GM21367 (cell line): ENCODE results near the gene COPA.
A peak's percentile ranks its signal among the peaks of the same experiment; 100 is the strongest.
"Not testable (repeated sequence)": the region's sequence is repeated elsewhere in the genome, so short reads cannot be mapped to it uniquely, and the experiment has no call there.

Source experiments
- ATAC-seq: cut with Tn5 transposase; IDR thresholded peaks from one replicate; pipeline ENCODE4 v1.9.1; 2021; ENCODE audit not compliant: unreplicated experiment

Gene COPA

DNA sequence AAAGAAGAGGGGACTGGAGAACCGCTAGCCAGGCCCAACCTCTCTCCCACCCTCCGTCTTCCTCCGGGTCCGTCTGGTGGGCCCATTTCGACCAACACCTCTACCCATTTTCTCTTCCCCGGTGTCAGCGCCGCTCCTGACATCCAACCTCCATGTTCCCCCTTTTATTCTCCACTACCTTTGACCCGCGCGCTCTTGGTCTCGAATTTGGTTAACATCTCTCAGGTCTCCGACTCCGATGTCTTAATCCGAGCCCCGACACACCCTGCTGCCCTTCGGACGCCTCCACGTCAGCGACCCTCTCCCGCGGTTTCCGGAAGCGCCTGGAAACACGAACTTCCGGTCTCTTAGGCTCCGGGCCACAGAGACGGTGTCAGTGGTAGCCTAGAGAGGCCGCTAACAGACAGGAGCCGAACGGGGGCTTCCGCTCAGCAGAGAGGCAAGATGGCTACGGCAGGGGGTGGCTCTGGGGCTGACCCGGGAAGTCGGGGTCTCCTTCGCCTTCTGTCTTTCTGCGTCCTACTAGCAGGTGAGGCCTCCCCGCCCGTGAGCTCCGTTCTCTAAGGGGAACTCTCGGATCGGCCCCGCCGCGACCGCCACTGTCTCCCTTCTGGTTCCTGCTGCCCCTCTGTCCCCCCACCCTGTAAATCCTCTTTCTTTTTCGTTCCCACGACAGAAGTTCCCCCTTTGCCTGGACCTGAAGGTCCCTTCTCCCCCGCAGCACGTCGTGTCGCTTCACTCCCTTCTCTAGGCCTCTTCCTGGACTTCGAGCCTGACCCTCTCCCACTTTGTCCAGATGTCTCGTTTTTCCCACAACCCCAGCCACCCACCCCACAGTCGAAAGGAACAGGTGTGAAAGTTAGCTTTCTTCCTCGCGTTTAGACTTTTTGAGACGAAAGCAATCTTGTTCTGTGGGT, at the start of gene COPA, which contains the start of gene NCSTN:
Gene COPA, minus strand, starts transcription at position 298 of the 917 bp plus-strand sequence. Its CDS starts 80 bp downstream, at position 218.
Gene NCSTN, plus strand, starts transcription at position 431 of the 917 bp plus-strand sequence. Its CDS starts 14 bp downstream, at position 445.
- peak; percentile 83 for ATAC-seq

GRCh38 chr1:160388406-160388805, 45.4 kb upstream of the COPA start:
- not testable (repeated sequence) for ATAC-seq

DNA sequence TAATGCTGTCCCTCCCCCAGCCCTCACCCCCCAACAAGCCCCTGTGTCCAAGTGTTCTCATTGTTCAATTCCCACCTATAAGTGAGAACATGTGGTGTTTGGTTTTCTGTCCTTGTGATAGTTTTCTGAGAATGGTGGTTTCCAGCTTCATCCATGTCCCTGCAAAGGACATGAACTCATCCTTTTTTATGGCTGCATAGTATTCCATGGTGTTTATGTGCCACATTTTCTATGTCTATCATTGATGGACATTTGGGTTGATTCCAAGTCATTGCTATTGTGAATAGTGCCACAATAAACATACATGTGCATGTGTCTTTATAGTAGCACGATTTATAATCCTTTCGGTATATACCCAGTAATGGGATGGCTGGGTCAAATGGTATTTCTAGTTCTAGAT, 41.8 kb upstream of the COPA start:
- not testable (repeated sequence) for ATAC-seq

- ATAC-seq, result no peak
These were observed 34.6 kb upstream of the COPA start for GRCh38 chr1:160377585-160378206.

- ATAC-seq, result peak; percentile 60
These were observed 33.6 kb upstream of the COPA start for GRCh38 chr1:160376525-160377131.

DNA sequence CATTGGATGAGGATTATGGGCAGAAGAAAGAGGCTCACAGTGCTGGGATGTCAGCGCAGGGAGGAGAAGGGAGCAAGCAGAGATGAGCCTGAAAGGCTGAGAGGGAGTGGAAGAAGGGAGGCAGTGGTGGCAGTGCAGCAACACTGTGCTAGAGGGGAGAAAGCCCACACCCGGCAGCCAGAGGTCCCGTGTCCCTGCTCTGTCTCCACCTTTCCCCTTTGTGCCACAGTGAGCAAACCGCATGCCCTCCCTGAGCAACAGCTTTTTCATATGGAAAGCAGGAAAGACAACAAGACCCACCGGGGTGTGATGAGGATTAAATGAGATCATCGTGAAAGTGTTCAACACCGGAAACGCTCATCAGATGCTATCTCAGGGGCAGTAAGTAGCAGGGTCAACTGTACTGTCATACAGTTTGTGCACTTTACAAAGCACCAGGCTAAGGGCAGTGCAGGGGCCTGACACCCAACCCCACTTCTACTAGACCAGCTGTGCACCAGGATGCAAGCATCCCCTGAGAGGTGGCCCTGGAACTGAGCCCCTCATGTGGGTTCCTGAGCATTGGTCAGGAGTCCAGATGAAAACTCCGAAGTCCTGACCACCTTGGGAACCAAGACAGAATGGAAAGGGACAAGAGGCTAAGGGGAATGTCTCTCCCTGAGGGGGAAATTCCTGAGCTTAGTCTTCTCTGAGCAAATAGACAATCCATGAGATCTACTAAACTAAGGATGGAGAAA, 32.9 kb upstream of the COPA start:
- no peak for ATAC-seq

DNA sequence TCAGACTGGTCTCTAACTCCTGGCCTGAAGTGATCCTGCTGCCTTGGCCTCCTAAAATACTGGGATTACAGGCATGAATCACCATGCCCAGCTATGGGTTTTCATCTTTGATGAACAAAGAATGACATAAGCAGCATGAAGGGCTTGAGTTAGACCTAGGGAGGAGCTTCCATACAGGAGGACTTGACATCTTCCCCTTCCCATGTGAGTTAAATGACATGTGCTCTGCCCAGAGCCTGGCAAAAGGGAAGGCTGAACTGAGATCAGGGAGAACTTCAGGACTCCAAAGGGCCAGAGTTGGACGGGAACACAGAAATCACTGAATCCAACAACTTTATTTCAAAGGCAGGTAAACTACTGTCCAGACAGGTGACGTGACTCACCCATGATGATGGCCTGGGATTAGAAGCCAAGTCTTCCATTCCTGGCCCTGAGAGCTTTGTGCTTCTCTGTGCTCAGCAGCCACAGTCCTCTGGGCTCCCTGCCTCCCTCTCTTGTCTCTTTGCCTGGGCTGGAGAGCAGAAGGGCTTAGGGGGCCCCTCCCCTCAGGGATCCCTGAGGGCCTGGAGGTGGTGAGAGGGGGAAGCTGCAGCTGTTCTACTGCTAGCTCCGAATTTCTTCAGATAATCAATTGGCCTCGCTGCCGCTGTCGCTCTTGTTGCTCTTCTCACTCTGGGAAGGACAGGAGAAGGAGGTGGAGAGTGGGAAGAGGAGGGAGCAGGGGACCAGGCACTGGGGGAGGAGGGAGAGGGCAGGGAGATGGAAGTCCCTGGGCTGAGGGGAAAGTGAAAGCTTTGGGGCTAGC, 31.5 kb upstream of the COPA start:
- ATAC-seq, result no peak

DNA sequence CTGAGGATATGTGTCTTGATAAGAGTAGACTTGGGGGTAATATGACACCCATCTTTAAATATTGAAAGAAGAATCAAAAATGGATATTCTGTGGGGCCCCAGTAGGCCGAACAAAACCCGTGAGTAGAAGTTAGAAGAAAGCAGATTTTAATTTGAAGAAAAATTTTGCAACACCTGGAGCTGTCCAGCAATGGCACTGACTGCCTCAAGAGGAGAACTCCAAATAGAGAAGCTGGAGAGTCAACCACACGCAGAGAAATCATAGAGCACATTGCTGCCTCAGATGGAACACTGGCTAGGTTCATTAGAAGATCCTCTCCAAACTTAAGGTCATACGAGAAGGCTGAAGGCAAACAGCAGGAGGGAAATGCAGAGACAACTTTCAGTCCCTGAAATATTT, 30.6 kb upstream of the COPA start:
- no peak for ATAC-seq

GRCh38 chr1:160371756-160372155, 28.7 kb upstream of the COPA start:
- ATAC-seq, result no peak

DNA sequence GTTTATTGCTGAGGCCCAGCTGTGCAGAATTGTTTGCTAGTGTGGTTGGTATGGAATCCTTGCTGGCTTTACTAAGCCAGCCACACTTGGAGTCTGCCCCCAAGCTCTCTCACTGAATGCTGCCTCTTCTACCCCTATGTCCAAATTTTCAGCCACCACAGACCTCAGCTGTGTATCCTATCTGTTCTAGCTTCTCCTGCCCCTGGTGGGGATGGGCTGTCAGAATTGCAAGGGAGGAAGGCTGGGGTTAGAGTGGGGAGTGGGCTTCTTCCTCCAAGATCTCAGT, 28.2 kb upstream of the COPA start:
- no peak for ATAC-seq

- ATAC-seq, result no peak
These were observed 27.7 kb upstream of the COPA start for GRCh38 chr1:160370561-160371345.

DNA sequence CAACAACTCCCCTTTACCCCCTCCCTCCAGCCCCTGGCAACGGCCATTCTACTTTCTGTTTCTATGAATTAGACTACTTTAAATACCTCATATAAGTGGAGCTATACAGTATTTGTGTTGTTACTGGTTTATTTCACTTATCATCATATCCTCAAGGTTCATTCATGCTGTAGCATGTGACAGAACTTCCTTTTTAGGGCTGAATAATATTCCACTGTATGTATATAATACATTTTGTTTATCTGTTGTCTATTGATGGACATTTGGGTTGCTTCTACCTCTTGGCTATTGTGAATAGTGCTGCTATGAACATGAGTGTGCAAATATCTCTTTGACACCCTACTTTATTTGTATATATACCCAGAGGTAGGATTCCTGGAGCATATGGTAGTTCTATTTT, 26.0 kb upstream of the COPA start:
- ATAC-seq, result no peak

- ATAC-seq, result no peak
These were observed 25.2 kb upstream of the COPA start for GRCh38 chr1:160367934-160368923.

GRCh38 chr1:160367516-160367900, 24.5 kb upstream of the COPA start:
- no peak for ATAC-seq

DNA sequence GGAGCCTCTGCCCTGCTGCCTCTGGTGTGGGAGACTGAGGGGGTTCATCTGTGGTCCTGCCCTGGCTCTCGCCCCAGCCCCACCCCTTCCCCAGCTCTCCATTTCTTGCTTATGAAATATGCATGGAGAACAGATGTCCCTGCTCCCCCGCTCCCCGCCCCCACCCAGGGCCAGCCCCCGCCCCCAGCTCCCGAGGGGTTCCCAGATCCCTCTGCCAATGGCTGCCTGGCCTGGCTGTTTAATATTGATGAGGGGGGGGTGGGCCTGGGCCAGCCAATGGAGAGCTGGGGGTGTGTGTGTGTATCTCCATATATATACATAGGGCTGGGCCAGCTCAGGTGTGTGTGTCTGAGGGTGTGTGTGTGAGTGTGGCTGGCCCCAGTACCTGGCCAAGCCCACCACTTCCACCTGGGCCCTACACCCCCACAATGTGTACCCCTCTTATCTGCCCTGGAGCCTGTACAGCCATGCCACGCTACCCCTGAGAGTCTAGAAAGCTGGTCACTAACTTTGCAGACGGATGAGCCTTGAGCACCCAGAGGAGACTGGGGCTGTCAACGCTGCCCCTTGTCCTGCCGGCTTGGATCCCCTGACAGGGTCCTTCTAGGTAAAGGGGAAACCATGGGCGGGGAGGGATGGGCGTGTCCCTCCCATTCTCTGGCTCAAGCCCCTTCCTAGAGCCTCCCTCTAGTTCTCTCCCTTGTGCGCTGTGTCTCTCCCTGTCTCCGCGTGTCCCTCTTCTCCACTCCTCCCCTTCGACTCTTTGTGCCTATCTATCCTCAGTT, 23.9 kb upstream of the COPA start, which contains the start of gene NHLH1:
Gene NHLH1, plus strand, starts transcription at position 341 of the 785 bp plus-strand sequence. CDS start 3,661 bp downstream, outside the sequence.
- ATAC-seq, result no peak

- no peak for ATAC-seq
These were observed 22.3 kb upstream of the COPA start for GRCh38 chr1:160365325-160365724.

- no peak for ATAC-seq
These were observed 21.1 kb upstream of the COPA start for GRCh38 chr1:160363951-160364735.
